H1 (cell line): ENCODE results near the gene TMEM255B. TPM values are rescaled to one million over a fixed set of nuclear protein-coding genes. Genes with fewer than 3 reads are reported as not detected.

ENCODE experiments used
- CTCF ChIA-PET: fragments of 300-600 bp; sonication (Branson Sonifier 250); formaldehyde crosslinking; loops from one replicate; lab custom pipeline; 2021; ENCODE audit not compliant: partially characterized antibody; lab: Charles Lee
- POLR2A ChIA-PET: fragments of 300-600 bp; sonication (Branson Sonifier 250); formaldehyde crosslinking; loops from one replicate; lab custom pipeline; 2021; ENCODE audit warnings: inconsistent platforms; ENCODE audit not compliant: partially characterized antibody; lab: Charles Lee
- DNase-seq, 2 experiments: peaks; one replicate each; pipeline versions ENCODE4 v3.0.0 to v3.0.0-alpha.2; 2010 to 2022; ENCODE audit warnings: low spot score in 2 of 2, low read depth in 1 of 2, mixed read lengths in 1 of 2
- FAIRE-seq: peaks from 2 replicates; lab custom pipeline; 2011; peaks lifted over from hg19 to GRCh38; lab: Jason Lieb, UNC
- H2AFZ ChIP-seq: 2 replicates; pipeline ENCODE4 v1.8.1; 2012; ENCODE audit warnings: low read length, inconsistent platforms
- H2AK5ac ChIP-seq: 2 replicates; pipeline ENCODE4 v1.6.1; 2013; ENCODE audit warnings: low read depth, low read length
- H2BK120ac ChIP-seq: replicated peaks from 2 replicates; pipeline ENCODE3; 2013; ENCODE audit warnings: low read depth, low read length, inconsistent platforms
- H2BK12ac ChIP-seq: 2 replicates; pipeline ENCODE4 v1.6.1; 2013; ENCODE audit warnings: low read depth, low read length
- H2BK15ac ChIP-seq: 2 replicates; pipeline ENCODE4 v1.6.1; 2013; ENCODE audit warnings: low read length
- H2BK20ac ChIP-seq: 2 replicates; pipeline ENCODE4 v1.6.1; 2013; ENCODE audit warnings: low read length
- H2BK5ac ChIP-seq: 2 replicates; pipeline ENCODE4 v1.6.1; 2013; ENCODE audit warnings: low read depth, low read length
- H3K14ac ChIP-seq: 2 replicates; pipeline ENCODE4 v1.6.1; 2013; ENCODE audit warnings: inconsistent platforms; ENCODE audit not compliant: insufficient read length
- H3K18ac ChIP-seq: 2 replicates; pipeline ENCODE4 v1.6.1; 2013; ENCODE audit warnings: low read length; ENCODE audit errors: extremely low read depth
- H3K23ac ChIP-seq: 2 replicates; pipeline ENCODE4 v1.6.1; 2013; ENCODE audit warnings: inconsistent platforms; ENCODE audit not compliant: insufficient read length
- H3K23me2 ChIP-seq: 2 replicates; pipeline ENCODE4 v1.6.1; 2013; ENCODE audit warnings: low read depth, low read length
- H3K27ac ChIP-seq: 2 replicates; pipeline ENCODE4 v1.6.1; 2011; ENCODE audit warnings: low read depth, low read length, inconsistent platforms
- H3K27me3 ChIP-seq, 4 experiments: replicated peaks in 1 of 4; 1 replicate in 1 of 4; 2 replicates in 3 of 4; pipeline versions ENCODE4 v1.6.1 to v1.8.1; 2011 to 2013; ENCODE audit warnings: low read length in 3 of 4, mild to moderate bottlenecking in 3 of 4, inconsistent platforms in 2 of 4, mixed read lengths in 2 of 4, moderate library complexity in 1 of 4; ENCODE audit not compliant: control insufficient read depth in 3 of 4, insufficient read depth in 3 of 4; ENCODE audit errors: extremely low read depth in 1 of 4
- H3K36me3 ChIP-seq, 4 experiments: 2 replicates each; pipeline versions ENCODE4 v1.6.1 to v1.8.1; 2011 to 2013; ENCODE audit warnings: mild to moderate bottlenecking in 4 of 4, low read length in 3 of 4, moderate library complexity in 2 of 4, control low read depth in 1 of 4, inconsistent platforms in 1 of 4; ENCODE audit not compliant: insufficient read depth in 4 of 4, control insufficient read depth in 2 of 4
- H3K4ac ChIP-seq: replicated peaks from 2 replicates; pipeline ENCODE3; 2013; ENCODE audit warnings: low read length, low read depth, mixed read lengths, inconsistent platforms; ENCODE audit not compliant: insufficient read length
- H3K4me1 ChIP-seq, 4 experiments: replicated peaks in 1 of 4; 1 replicate in 1 of 4; 2 replicates in 3 of 4; pipeline versions ENCODE4 v1.6.1 to v1.8.1; 2011 to 2013; ENCODE audit warnings: low read length in 3 of 4, inconsistent platforms in 2 of 4, mixed read lengths in 1 of 4; ENCODE audit not compliant: insufficient read depth in 4 of 4, control insufficient read depth in 3 of 4
- H3K4me2 ChIP-seq, 2 experiments: 2 replicates each; pipeline versions ENCODE4 v1.6.1 to v1.8.1; 2011 to 2013; ENCODE audit warnings: low read depth in 2 of 2, low read length in 2 of 2, control low read depth in 1 of 2, inconsistent platforms in 1 of 2, mild to moderate bottlenecking in 1 of 2; ENCODE audit not compliant: insufficient read depth in 1 of 2
- H3K4me3 ChIP-seq, 4 experiments: fragments of 200-600, 300-600 bp in 1 of 4; sonication (generic), shearing (Covaris generic), sonication (Bioruptor Twin) in 1 of 4; 2 replicates each; pipeline versions ENCODE4 v1.5.1 to v1.8.1; 2011 to 2016; ENCODE audit warnings: low read length in 4 of 4, low read depth in 3 of 4, control low read depth in 2 of 4, inconsistent platforms in 2 of 4, mild to moderate bottlenecking in 2 of 4, mixed read lengths in 1 of 4, moderate library complexity in 1 of 4; ENCODE audit not compliant: insufficient read depth in 2 of 4; ENCODE audit errors: extremely low read depth in 1 of 4
- H3K56ac ChIP-seq: replicated peaks from 2 replicates; pipeline ENCODE3; 2013; ENCODE audit warnings: low read depth, mild to moderate bottlenecking, mixed read lengths, low read length, inconsistent platforms; ENCODE audit not compliant: insufficient read length
- H3K79me1 ChIP-seq: 2 replicates; pipeline ENCODE4 v1.6.1; 2013; ENCODE audit warnings: low read depth, low read length, control low read depth
- H3K79me2 ChIP-seq, 2 experiments: 2 replicates each; pipeline versions ENCODE4 v1.6.1 to v1.8.1; 2012 to 2013; ENCODE audit warnings: low read length in 2 of 2, mild to moderate bottlenecking in 2 of 2, inconsistent platforms in 1 of 2; ENCODE audit not compliant: insufficient read depth in 2 of 2, control insufficient read depth in 1 of 2
- H3K9ac ChIP-seq, 4 experiments: replicated peaks in 1 of 4; 1 replicate in 1 of 4; 2 replicates in 3 of 4; pipeline versions ENCODE4 v1.6.1 to v1.8.1; 2011 to 2013; ENCODE audit warnings: low read depth in 3 of 4, low read length in 3 of 4, control low read depth in 2 of 4, mild to moderate bottlenecking in 2 of 4, moderate library complexity in 2 of 4, inconsistent platforms in 1 of 4; ENCODE audit errors: extremely low read depth in 1 of 4
- H3K9me3 ChIP-seq, 2 experiments: 2 replicates each; pipeline versions ENCODE4 v1.6.1 to v1.8.1; 2012 to 2013; ENCODE audit warnings: mild to moderate bottlenecking in 2 of 2, moderate library complexity in 2 of 2, control low read depth in 1 of 2, inconsistent platforms in 1 of 2, low read depth in 1 of 2, low read length in 1 of 2, mixed read lengths in 1 of 2; ENCODE audit not compliant: insufficient read depth in 2 of 2
- H4K20me1 ChIP-seq, 2 experiments: replicated peaks in 1 of 2; 2 replicates each; pipeline versions ENCODE3 to v1.8.1; 2011 to 2013; ENCODE audit warnings: inconsistent platforms in 2 of 2, low read length in 2 of 2, mild to moderate bottlenecking in 1 of 2; ENCODE audit not compliant: insufficient read depth in 2 of 2, control insufficient read depth in 1 of 2
- H4K5ac ChIP-seq: 2 replicates; pipeline ENCODE4 v1.6.1; 2013; ENCODE audit warnings: low read length, low read depth, mixed read lengths, inconsistent platforms; ENCODE audit not compliant: insufficient read length
- H4K8ac ChIP-seq: 2 replicates; pipeline ENCODE4 v1.8.0; 2013; ENCODE audit warnings: mild to moderate bottlenecking, moderate library complexity, low read length, inconsistent platforms; ENCODE audit not compliant: insufficient read depth; ENCODE audit errors: extremely low read depth
- H4K91ac ChIP-seq: replicated peaks from 2 replicates; pipeline ENCODE3; 2013; ENCODE audit warnings: low read length, mixed read lengths, inconsistent platforms; ENCODE audit not compliant: insufficient read length
- CEBPB ChIP-seq: IDR thresholded peaks from 2 replicates; pipeline ENCODE4 v1.6.1; 2012; ENCODE audit warnings: low read depth, low read length
- CHD1 ChIP-seq: IDR thresholded peaks from 2 replicates; pipeline ENCODE4 v1.6.1; 2012; ENCODE audit warnings: low read depth, low read length, improper control_type of control experiment
- CREB1 ChIP-seq: IDR thresholded peaks from 2 replicates; pipeline ENCODE4 v1.6.1; 2012; ENCODE audit warnings: inconsistent platforms
- E2F6 ChIP-seq: IDR thresholded peaks from 2 replicates; pipeline ENCODE4 v1.6.1; 2012; ENCODE audit warnings: inconsistent platforms
- EGR1 ChIP-seq: IDR thresholded peaks from 2 replicates; pipeline ENCODE4 v1.6.1; 2011; ENCODE audit warnings: low read depth, low read length, borderline replicate concordance
- MAX ChIP-seq: IDR thresholded peaks from 2 replicates; pipeline ENCODE4 v1.6.1; 2012; ENCODE audit warnings: inconsistent platforms
- POU5F1 ChIP-seq: IDR thresholded peaks from 2 replicates; pipeline ENCODE4 v1.6.1; 2011; ENCODE audit warnings: low read depth, mild to moderate bottlenecking, low read length, moderate library complexity
- SIRT6 ChIP-seq: IDR thresholded peaks from one replicate; pipeline ENCODE4 v1.7.1; 2012; ENCODE audit warnings: low read length, inconsistent platforms
- SP1 ChIP-seq: IDR thresholded peaks from 2 replicates; pipeline ENCODE4 v1.6.1; 2011; ENCODE audit warnings: low read depth, low read length
- WGBS, 2 experiments: shearing (Covaris generic) in 1 of 2; methylation state at CpG; one replicate each; pipeline versions ENCODE4 v1.1.6 to v1.1.7; 2013 to 2015; ENCODE audit warnings: low lambda C conversion rate in 2 of 2, mixed read lengths in 2 of 2, inconsistent platforms in 1 of 2, low coverage in 1 of 2, missing lambda C conversion rate in 1 of 2; ENCODE audit not compliant: insufficient replicate concordance in 2 of 2, insufficient coverage in 1 of 2, insufficient read length in 1 of 2; ENCODE audit errors: extremely low coverage in 1 of 2, missing lambda C conversion rate in 1 of 2; 5-methylcytosine and 5-hydroxymethylcytosine counted together
- polyA plus RNA-seq, 7 experiments: library from polyadenylated mRNA; depleted of rRNA in 3 of 7; stranded (reverse) in 5 of 7; unstranded in 2 of 7; fragments of >200 nt in 5 of 7; fragments of 200-250 nt in 2 of 7; gene quantifications; 1 replicate in 5 of 7; 2 replicates in 1 of 7; 4 replicates in 1 of 7; pipeline versions ENCODE4 v1.2.1 to v1.2.3, GENCODE V29; 2011 to 2013; ENCODE audit warnings: missing spikeins in 2 of 7, mixed read lengths in 2 of 7
- total RNA-seq: library from RNA; stranded (reverse); fragmentation: NEBNext Ultra II Directional; extraction: Animal tissue kit (Norgen Biotek cat#: 25700); gene quantifications from 2 replicates; pipeline ENCODE4 v1.2.1, GENCODE V29; 2021

The TMEM255B gene
- total and polyA plus RNA-seq, 2 of the 8 experiments (the other 6 are each of a cell fraction or from before 2014, with no cell fraction given): 3.4 to 4.4 TPM

- TF ChIP-seq SIRT6 (no peak), SP1 (no peak), E2F6 (no peak), CHD1 (no peak), CREB1 (no peak), CEBPB (no peak), EGR1 (no peak), MAX (no peak), POU5F1 (no peak)
- TF ChIP-seq, all 59 proteins: peak for 0
- ChIA-PET POLR2A (no interaction called here), CTCF (no interaction called here)
- H3K27me3 ChIP-seq: 0 out of 7 replicates have a peak, but pooled peaks cover 0 to 2% (median 0%) of the 10 kb centered on the region in 4 experiments
- no peak overlapping the region for H2AFZ ChIP-seq
- no peak overlapping the region for H3K56ac ChIP-seq
- 0 out of 2 replicates have a peak overlapping the region, but pooled peaks have one; percentile 69 for H2BK12ac ChIP-seq
- DNase-seq: no peak
- no peak overlapping the region for H4K91ac ChIP-seq
- H3K9ac ChIP-seq: no peak overlapping the region
- no peak overlapping the region for H4K5ac ChIP-seq
- H3K79me2 ChIP-seq: no peaks in the 10 kb centered on the region
- H3K27ac ChIP-seq: no peak overlapping the region
- H3K4me3 ChIP-seq: no peak overlapping the region
- no peak overlapping the region for H3K14ac ChIP-seq
- no peak for FAIRE-seq
- H3K36me3 ChIP-seq: no peaks in the 10 kb centered on the region; a peak in 1 of 8 replicates
- no peak overlapping the region for H2AK5ac ChIP-seq
- no peak overlapping the region for H3K23ac ChIP-seq
- H2BK15ac ChIP-seq: peak overlapping the region; percentile 95; the same call in 1 of the 2 replicates
- 86% methylated on average over 19 of the region's 19 CpGs; no CpG with 5 or more reads in 1 of the 2 experiments for WGBS, 2 experiments
- no peak overlapping the region for H2BK20ac ChIP-seq
- 0 out of 7 replicates have a peak, but pooled peaks cover 0 to 2% (median 0%) of the 10 kb centered on the region in 4 experiments for H3K4me1 ChIP-seq
- H2BK5ac ChIP-seq: no peak overlapping the region
- peaks cover 0 to 8% of the 10 kb centered on the region in 2 experiments for H4K20me1 ChIP-seq
- no peak overlapping the region for H3K4ac ChIP-seq
- no peak overlapping the region for H3K18ac ChIP-seq
- H2BK120ac ChIP-seq: no peak overlapping the region
- no peaks in the 10 kb centered on the region; the same call in 1 of the 2 replicates for H3K79me1 ChIP-seq
- H3K9me3 ChIP-seq: peaks cover 9 to 10% of the 10 kb centered on the region in 2 experiments; a peak in 3 of 4 replicates
- H4K8ac ChIP-seq: no peak overlapping the region
- H3K23me2 ChIP-seq: 0 out of 2 replicates have a peak, but pooled peaks cover 4% of the 10 kb centered on the region
- no peak overlapping the region for H3K4me2 ChIP-seq
Measured at GRCh38 chr13:113751491-113751890, 7.5 kb upstream of the TMEM255B start.
